Erythroblast (primary cell): ENCODE data around the gene TLK2.

ENCODE experiments used
- GATA1 ChIP-seq: IDR thresholded peaks from 2 replicates; pipeline ENCODE4 v1.6.1; 2011; ENCODE audit warnings: low read depth, mild to moderate bottlenecking, control low read depth, low read length, moderate library complexity
- POLR2A ChIP-seq: IDR thresholded peaks from 2 replicates; pipeline ENCODE4 v1.6.1; 2011; ENCODE audit warnings: mild to moderate bottlenecking, low read length

DNA sequence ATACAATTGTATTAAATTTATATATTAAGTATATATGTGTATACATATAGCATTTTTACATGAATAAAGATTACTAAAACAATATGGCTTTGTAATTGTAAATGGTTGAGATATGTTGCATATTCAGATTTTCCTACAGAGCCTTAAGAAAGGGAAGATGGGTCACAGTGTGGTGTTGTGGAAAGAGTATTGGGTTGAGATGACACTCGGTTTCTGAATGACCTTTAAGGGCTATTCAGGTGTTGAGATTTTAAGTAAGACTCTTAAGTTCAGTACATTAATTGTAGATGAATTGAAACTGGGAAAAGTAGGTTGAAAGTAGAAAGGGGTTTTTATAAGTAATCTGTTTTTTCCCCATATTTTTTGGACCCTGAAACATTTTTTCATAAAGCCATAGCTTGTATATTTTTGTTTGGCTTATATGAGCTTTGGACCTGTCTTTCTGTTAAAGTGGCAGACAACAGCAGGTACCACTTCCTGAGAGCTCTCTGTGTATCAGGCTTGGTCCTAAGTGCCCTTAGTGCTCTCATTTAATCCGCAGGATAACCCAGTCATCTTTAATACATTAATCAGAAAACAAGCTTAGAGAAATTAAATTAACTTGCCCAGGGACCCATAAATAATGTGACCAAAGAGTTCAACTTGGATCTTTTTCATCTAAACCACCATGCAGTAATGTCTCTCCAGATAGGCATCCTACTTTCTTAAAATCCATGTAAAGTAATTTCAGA, 100.3 kb downstream of the TLK2 start:
- TF ChIP-seq POLR2A = no peak
- TF ChIP-seq GATA1 = no peak
